NCI-H446 (cell line): ENCODE data around the gene MRI1.
A peak's percentile ranks its signal among the peaks of the same experiment; 100 is the strongest.
"Not testable (repeated sequence)": the region's sequence is repeated elsewhere in the genome, so short reads cannot be mapped to it uniquely, and the experiment has no call there.

Experiments used
- DNase-seq, 2 experiments: peaks; one replicate each; lab custom pipeline; 2025; lab: John Stamatoyannopoulos, UW

Gene MRI1

GRCh38 chr19:13764101-13764807 is at the start of gene MRI1:
Gene MRI1 (plus strand): TSS chr19:13764522. CDS start chr19:13764589, 67 bp downstream.
- peak; percentile 75 to 81 for DNase-seq

GRCh38 chr19:13717194-13717643 is 47.1 kb upstream of the MRI1 start:
- no peak for DNase-seq

- peak; percentile 36 to 86 for DNase-seq
Measured at GRCh38 chr19:13718733-13719132, 45.6 kb upstream of the MRI1 start.

GRCh38 chr19:13722146-13722545 is 42.2 kb upstream of the MRI1 start:
- DNase-seq = no peak

GRCh38 chr19:13723206-13723605 is 41.1 kb upstream of the MRI1 start:
- DNase-seq = no peak

- DNase-seq = no peak
Measured at GRCh38 chr19:13726323-13726722, 38.0 kb upstream of the MRI1 start.

- DNase-seq = no peak
Measured at GRCh38 chr19:13727798-13728197, 36.5 kb upstream of the MRI1 start.

GRCh38 chr19:13729859-13730258 is 34.5 kb upstream of the MRI1 start:
- DNase-seq = no peak

- DNase-seq = peak; percentile 92 to 97
Measured at GRCh38 chr19:13731147-13731964, 33.0 kb upstream of the MRI1 start.

GRCh38 chr19:13732337-13732736 is 32.0 kb upstream of the MRI1 start:
- no peak for DNase-seq

- DNase-seq = no peak
Measured at GRCh38 chr19:13734751-13735150, 29.6 kb upstream of the MRI1 start.

GRCh38 chr19:13738073-13738472 is 26.2 kb upstream of the MRI1 start:
- DNase-seq = no peak

GRCh38 chr19:13741893-13742292 is 22.4 kb upstream of the MRI1 start:
- DNase-seq = no peak

GRCh38 chr19:13742756-13743155 is 21.6 kb upstream of the MRI1 start:
- DNase-seq = no peak

- DNase-seq = no peak
Measured at GRCh38 chr19:13744174-13744573, 20.1 kb upstream of the MRI1 start.

- DNase-seq = no peak
Measured at GRCh38 chr19:13747098-13747453, 17.2 kb upstream of the MRI1 start.

- no peak for DNase-seq
Measured at GRCh38 chr19:13748169-13748828, 16.0 kb upstream of the MRI1 start.

GRCh38 chr19:13751436-13751835 is 12.9 kb upstream of the MRI1 start:
- DNase-seq = no peak

GRCh38 chr19:13753622-13754021 is 10.7 kb upstream of the MRI1 start:
- DNase-seq = not testable (repeated sequence)

- no peak for DNase-seq
Measured at GRCh38 chr19:13756210-13756609, 8.1 kb upstream of the MRI1 start.

GRCh38 chr19:13757805-13758772 is 6.2 kb upstream of the MRI1 start:
- no peak for DNase-seq

- DNase-seq = no peak
Measured at GRCh38 chr19:13758795-13759194, 5.5 kb upstream of the MRI1 start.
